ENCODE results near the gene ELAC2.

ELAC2 gene

GRCh38 chr17:12947047-12947446, 70.8 kb downstream of the ELAC2 start:
- no peak for DNase-seq
